Measurements from ENCODE around the gene MTRF1L.

DNA sequence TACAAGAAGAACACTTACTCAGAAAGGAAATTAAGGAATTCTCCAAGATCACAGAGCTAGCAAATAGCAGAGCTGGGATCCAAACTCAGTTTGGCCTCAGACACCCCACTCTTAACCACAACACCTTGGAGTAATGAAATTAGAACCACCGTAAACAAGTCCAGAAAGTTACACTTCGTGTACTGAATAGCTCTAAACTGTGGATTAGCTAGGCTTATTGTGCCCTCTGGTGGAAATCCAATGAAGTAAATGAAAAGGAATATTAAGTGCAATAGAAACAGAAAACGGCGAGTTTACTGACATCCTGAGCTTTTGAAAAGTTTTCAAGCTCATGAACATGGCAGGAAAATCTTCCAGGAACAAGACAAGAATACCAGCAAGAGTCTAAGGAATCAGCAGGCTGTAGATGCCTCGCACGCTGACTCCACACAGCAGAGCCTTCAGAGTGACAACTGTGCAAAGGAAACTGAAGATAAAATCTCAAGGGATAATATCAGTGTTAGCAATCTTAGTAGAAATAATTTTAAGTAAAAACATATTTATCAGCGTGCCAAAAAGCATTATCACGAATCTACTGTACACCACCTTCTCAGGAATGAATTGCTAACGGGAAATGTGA is 54.2 kb downstream of the MTRF1L start:
- TF ChIP-seq, protein P1, sequence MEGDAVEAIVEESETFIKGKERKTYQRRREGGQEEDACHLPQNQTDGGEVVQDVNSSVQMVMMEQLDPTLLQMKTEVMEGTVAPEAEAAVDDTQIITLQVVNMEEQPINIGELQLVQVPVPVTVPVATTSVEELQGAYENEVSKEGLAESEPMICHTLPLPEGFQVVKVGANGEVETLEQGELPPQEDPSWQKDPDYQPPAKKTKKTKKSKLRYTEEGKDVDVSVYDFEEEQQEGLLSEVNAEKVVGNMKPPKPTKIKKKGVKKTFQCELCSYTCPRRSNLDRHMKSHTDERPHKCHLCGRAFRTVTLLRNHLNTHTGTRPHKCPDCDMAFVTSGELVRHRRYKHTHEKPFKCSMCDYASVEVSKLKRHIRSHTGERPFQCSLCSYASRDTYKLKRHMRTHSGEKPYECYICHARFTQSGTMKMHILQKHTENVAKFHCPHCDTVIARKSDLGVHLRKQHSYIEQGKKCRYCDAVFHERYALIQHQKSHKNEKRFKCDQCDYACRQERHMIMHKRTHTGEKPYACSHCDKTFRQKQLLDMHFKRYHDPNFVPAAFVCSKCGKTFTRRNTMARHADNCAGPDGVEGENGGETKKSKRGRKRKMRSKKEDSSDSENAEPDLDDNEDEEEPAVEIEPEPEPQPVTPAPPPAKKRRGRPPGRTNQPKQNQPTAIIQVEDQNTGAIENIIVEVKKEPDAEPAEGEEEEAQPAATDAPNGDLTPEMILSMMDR (IDR thresholded peaks at IDR 0.05), result peak in 5 of 6 experiments; percentile 21 to 59 (median 53)
- no peak for TF ChIP-seq POLR2A (IDR thresholded peaks at IDR 0.05)
